GM12865 (cell line): ENCODE measurements around the gene TAF11L11.
"Not testable (repeated sequence)": the region's sequence is repeated elsewhere in the genome, so short reads cannot be mapped to it uniquely, and the experiment has no call there.

Source experiments
- DNase-seq: peaks from one replicate; pipeline ENCODE4 v3.0.0; 2010; ENCODE audit warnings: low read depth
- H3K4me3 ChIP-seq: 2 replicates; pipeline ENCODE4 v1.5.1; 2011; ENCODE audit warnings: mild to moderate bottlenecking, low read depth, low read length, control low read depth
- TF ChIP-seq, protein P1 (sequence below): IDR thresholded peaks from 2 replicates; pipeline ENCODE4 v1.5.1; 2011; ENCODE audit warnings: low read length, control low read depth, low read depth, inconsistent platforms; ENCODE audit not compliant: insufficient read depth; ENCODE audit errors: missing control alignments

The TAF11L11 gene

DNA sequence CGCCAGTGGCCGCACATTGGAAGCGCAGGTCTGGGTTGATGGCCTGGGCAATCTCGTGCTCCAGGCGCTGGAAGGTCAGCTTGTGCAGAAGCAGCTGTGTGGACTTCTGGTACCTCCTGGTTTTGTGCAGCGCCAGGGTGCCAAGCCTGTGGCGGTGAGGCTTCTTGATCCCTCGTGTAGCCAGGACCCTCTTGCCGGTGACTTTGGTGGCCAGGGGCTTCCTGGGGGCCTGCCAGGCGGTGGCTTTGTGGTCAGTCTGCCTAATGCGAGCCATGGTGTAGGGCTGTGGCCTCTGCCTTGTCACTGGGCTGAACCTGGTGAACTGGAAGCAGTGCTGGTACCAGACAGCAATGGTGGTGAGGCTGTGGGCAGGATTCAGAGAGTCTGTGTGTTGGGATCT is 21.7 kb downstream of the TAF11L11 start:
- no peak for DNase-seq
- H3K4me3 ChIP-seq, result no peak overlapping the region
- TF ChIP-seq, protein P1, sequence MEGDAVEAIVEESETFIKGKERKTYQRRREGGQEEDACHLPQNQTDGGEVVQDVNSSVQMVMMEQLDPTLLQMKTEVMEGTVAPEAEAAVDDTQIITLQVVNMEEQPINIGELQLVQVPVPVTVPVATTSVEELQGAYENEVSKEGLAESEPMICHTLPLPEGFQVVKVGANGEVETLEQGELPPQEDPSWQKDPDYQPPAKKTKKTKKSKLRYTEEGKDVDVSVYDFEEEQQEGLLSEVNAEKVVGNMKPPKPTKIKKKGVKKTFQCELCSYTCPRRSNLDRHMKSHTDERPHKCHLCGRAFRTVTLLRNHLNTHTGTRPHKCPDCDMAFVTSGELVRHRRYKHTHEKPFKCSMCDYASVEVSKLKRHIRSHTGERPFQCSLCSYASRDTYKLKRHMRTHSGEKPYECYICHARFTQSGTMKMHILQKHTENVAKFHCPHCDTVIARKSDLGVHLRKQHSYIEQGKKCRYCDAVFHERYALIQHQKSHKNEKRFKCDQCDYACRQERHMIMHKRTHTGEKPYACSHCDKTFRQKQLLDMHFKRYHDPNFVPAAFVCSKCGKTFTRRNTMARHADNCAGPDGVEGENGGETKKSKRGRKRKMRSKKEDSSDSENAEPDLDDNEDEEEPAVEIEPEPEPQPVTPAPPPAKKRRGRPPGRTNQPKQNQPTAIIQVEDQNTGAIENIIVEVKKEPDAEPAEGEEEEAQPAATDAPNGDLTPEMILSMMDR, result no peak

DNA sequence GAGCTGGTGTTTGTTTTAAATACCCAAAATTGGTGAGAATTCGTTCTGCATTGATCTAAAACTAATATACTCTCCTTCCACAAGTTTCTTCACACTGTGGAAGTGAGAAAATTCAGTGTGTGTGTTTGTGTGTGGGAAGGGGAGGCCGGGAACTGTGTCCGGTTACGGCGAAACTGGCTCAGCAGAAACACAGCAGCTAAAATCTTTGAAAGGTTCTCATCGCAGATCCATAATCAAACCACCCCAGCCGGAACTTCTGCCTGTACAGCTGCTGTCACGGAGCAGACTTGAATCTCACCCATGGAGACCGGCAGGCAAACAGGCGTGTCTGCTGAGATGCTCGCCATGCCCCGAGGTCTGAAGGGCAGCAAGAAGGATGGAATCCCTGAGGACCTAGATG is 27.8 kb downstream of the TAF11L11 start, which contains the start of gene TAF11L13:
TAF11L13 (plus strand) TSS at position 301 of the 400 bp plus-strand sequence.
- not testable (repeated sequence) for H3K4me3 ChIP-seq, DNase-seq

DNA sequence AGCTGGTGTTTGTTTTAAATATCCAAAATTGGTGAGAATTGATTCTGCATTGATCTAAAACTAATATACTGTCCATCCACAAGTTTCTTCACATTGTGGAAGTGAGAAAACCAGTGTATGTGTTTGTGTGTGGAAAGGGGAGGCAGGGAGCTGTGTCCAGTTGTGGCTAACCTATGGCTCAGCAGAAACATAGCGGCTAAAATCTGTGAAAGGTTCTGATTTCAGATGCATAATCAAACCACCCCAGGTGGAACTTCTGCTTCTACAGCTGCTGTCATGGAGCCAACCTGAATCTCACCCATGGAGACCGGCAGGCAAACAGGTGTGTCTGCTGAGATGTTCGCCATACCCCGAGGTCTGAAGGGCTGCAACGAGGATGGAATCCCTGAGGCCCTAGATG is 30.2 kb downstream of the TAF11L11 start, which contains the start of gene TAF11L14:
TAF11L14 (plus strand) TSS at position 301 of the 400 bp plus-strand sequence.
- TF ChIP-seq, protein P1, result no peak
- H3K4me3 ChIP-seq, result no peak within 1 kb of the TSS
- DNase-seq, result no peak

DNA sequence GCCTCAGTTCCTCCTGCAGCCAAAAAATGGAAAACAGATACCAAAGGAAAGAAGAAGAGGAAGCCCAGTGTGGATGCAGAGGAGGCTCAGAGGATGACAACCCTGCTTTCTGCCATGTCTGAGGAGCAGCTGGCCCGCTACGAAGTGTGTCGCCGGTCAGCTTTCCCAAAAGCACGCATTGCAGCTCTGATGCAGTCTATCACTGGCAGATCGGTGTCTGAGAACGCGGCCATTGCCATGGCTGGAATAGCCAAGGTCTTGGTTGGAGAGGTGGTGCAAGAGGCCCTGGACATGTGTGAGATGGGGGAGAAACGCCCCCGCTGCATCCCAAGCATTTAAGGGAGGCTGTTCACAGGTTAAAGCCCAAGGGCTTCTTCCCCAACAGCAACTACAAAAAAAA is 45.2 kb downstream of the TAF11L11 start:
- DNase-seq, H3K4me3 ChIP-seq: not testable (repeated sequence)

DNA sequence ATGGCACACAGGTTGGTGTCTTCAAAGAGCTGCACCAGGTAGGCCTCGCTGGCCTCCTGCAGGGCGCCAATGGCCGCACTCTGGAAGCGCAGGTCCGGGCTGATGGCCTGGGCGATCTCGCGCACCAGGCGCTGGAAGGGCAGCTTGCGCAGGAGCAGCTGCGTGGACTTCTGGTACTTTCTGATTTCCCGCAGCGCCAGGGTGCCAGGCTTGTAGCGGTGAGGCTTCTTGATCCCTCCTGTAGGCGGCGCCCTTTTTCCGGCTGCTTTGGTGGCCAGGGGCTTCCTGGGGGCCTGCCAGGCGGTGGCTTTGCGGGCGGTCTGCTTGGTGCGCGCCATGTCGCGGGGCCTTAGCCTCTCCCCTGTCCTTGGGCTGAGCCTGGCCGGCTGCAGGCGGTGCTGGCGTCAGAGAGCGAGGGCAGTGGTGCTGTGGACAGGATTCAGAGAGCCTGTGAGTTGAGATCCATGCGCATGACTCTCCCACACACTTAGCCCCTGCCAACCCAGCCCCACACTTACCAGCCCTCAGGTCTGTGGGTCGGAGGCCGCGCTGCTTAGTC is 51.3 kb downstream of the TAF11L11 start:
- not testable (repeated sequence) for DNase-seq, H3K4me3 ChIP-seq
